ENCODE results near the gene ASH1L.

Gene ASH1L

DNA sequence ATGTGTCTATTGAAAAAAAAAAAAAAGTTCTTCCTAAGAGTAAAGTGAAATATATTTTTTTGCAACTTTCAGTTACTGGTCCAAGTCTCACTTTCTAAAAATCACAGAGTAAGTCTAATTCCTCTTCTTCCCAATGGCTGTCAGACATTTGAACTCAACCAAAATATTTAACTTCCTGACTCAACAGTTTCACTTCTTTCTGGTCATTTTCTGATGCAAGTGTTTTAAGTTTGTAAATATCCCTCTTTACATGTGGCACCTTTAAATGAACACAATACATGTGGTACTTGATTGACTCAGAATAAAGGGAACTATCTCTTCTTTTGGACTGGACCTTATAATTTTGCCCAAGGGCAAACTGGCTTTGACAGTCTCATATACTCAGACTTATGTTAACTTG is 76.7 kb downstream of the ASH1L start:
- DNase-seq (ENCODE audit: insufficient read length, low spot score) (no peak), FAIRE-seq (no peak)
- TF ChIP-seq POLR2A (IDR thresholded peaks at IDR 0.05; ENCODE audit: low read depth, low read length), result no peak

DNA sequence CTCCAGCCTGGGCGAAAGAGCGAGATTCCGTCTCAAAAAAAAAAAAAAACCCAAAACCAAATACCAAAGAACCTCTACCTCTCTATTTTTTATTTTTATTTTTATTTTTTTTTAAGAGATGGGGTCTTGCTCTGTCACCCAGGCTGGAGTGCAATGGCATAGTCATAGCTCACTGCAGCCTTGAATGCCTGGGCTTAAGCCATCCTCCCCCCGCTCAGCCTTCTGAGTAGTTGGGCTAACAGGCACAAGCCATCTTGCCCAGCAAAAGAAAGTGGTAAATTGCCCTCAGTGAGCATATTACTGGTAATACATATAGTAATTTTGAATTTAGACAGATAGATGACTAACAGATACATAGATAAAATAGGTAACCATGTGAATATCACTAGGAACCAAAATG is 77.4 kb downstream of the ASH1L start:
- FAIRE-seq (no peak), DNase-seq (ENCODE audit: insufficient read length, low spot score) (no peak)
- no peak for TF ChIP-seq POLR2A (IDR thresholded peaks at IDR 0.05; ENCODE audit: low read depth, low read length)

DNA sequence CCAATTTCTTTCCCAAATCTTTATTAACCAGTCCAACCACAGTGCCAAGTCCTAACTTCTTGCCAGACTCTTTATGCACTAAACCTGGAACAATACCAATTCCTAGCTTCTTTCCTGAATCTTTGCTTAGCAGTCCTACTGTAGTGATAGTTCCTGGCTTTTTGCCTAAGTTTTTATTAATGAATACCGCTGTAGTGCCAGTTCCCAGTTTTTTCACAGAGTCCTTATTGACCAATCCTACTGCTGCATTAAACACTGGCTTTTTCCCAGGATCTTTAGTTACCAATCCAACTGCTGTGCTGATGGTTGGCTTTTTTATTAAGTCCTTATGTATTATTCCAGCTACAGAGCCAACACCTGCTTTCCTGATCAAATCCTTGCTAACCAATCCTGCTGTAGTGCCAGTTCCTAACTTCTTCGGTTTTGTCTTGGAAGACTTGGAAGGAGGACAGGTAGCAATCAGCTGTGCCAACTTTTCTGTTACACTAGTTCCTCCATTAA is 80.8 kb downstream of the ASH1L start:
- no peak for TF ChIP-seq POLR2A (IDR thresholded peaks at IDR 0.05; ENCODE audit: low read depth, low read length)
- FAIRE-seq, result no peak
- no peak for DNase-seq (ENCODE audit: insufficient read length, low spot score)

DNA sequence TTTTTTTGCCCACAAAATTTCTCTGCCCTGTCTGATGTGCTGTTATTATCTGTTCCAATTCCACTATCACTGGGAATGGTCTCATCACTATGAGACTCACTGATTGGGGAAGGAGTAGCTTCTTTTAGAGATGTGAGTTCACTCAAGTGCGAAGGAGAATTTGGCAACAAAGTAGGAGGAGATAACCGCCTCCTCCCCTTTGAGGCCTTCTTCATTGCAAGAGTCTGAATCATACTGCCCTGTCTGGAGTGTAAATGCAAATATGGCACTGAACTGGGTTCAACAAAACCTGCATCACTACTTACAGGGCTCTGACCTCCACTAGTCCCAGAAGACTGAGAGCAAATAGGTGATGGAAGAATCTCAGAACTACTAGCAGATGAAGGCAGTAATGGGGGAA is 83.4 kb downstream of the ASH1L start:
- no peak for FAIRE-seq
- DNase-seq (ENCODE audit: insufficient read length, low spot score), result no peak
- no peak for TF ChIP-seq POLR2A (IDR thresholded peaks at IDR 0.05; ENCODE audit: low read depth, low read length)

DNA sequence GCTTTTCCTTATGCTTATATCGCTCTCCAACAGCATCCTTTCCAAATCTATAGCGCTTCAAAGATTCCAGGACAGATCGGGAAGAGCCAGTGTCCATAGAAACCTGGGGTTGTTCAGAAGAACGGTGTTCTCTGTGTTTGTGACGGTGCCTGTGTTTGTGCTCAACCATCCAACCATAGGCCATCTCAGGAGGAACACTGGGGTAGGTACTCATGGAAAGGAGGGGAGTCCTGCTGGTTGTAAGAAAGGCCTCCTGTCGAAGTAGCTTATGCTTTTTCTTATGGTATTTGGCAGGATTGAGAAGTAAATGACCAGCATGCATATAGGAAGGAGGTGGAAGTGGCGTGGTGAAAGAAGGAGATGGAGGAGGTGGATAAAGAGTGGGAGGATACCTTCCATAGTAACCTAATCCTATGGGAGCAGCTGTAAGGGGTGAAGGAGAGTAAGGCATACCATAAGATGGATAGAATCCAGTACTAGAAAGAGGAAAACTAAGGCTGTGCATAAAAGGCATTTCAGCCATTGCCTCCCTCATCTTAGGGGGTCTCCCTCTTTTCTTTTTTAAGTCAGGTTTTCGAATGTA is 84.2 kb downstream of the ASH1L start:
- FAIRE-seq (no peak), DNase-seq (ENCODE audit: insufficient read length, low spot score) (no peak)
- no peak for TF ChIP-seq POLR2A (IDR thresholded peaks at IDR 0.05; ENCODE audit: low read depth, low read length)

DNA sequence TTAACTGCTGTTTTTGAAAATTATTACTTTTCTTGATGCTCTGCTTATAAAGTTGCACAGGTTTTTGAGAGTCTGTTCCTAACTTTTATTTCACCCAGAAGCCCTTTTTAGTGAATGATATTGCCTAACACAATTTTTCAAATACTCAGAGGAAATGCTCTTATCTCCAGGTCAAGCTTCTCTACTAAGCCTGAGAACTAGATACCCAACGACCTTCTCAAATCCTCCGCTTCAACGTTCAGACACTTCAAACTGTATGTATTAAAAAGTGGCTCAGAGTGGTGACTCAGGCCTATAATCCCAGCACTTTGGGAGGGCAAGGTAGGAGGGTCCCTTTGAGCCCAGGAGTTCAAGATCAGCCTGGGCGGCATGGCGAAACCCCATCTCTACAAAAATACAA is 88.5 kb downstream of the ASH1L start:
- no peak for FAIRE-seq
- TF ChIP-seq POLR2A (IDR thresholded peaks at IDR 0.05; ENCODE audit: low read depth, low read length), result no peak

DNA sequence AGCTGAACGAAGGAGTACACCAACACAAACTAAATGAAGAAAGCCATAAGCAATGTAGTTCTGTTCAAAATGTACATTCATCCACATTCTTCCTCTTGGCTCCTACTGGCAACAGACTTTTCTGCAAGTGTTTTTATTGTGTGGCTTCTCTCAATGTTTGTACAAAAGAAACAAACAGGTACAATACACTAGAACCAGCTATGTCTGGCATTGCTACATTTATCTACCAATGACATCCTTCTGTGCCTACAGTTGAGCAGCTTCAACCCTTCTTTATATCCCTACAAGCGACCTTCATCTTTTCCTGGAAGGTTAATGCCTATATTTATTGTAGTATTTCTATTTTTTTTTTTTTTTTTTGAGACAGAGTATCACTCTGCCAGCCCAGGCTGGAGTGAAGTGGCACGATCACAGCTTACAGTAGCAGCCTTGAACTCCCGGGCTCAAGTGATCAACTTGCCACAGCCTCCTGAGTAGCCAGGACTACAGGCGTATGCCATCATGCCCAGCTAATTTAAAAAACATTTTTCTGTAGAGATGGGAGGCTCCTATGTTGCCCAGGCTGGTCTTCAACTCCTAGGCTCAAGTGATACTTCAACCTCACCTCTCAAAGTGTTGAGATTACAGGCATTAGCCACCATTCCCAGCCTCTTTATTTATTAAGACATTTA is 89.3 kb downstream of the ASH1L start:
- no peak for FAIRE-seq
- DNase-seq (ENCODE audit: insufficient read length, low spot score), result no peak
- no peak for TF ChIP-seq POLR2A (IDR thresholded peaks at IDR 0.05; ENCODE audit: low read depth, low read length)

More for the DNA sequence above, 88.5 kb downstream of the ASH1L start:
- no peak for DNase-seq (ENCODE audit: insufficient read length, low spot score)

DNA sequence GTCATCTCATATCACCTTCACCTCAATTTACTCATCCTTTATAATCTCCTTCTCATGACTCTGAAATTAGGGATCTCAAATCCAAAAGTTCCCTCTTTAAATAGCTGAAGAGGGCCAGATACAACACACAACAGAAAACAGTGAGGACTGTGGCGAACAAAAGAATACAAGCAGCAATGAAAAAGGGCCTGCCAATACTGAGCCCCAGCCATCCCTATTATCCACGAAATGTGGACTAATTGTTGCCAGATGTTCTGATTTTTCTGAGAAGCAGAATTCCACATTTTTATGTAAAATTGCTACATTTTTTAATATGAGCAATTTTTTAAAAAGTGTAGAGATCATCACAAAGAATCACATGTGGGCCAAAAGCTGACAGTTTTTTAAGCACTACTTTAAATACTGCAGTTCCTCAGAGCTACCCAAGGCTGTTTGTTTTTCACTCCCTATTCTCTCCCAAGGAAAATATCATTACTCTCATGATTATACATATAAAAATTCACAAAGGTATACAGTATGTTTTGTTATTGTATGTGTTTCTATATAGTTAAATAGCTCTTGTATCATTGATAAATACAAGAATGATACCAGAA is 90.0 kb downstream of the ASH1L start:
- TF ChIP-seq POLR2A (IDR thresholded peaks at IDR 0.05; ENCODE audit: low read depth, low read length), result no peak
- FAIRE-seq, result no peak
- DNase-seq (ENCODE audit: insufficient read length, low spot score), result no peak

DNA sequence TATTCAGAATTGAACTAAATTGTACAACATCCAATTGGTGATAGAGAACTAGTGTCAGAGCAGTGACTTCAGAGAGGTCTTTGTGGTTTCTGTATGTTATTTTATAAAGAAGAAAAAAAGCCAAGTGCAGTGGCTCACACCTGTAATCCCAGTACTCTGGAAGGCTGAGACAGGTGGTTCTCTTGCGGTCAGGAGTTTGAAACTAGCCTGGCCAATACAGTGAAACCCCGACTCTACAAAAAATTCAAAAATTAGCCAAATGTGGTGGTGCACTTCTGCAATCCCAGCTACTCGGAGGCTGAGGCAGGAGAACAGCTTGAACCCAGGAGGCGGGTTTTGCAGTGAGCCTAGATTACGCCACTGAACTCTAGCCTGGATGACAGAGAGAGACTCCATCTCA is 90.7 kb downstream of the ASH1L start:
- TF ChIP-seq POLR2A (IDR thresholded peaks at IDR 0.05; ENCODE audit: low read depth, low read length), result no peak
- no peak for DNase-seq (ENCODE audit: insufficient read length, low spot score)
- FAIRE-seq, result no peak

DNA sequence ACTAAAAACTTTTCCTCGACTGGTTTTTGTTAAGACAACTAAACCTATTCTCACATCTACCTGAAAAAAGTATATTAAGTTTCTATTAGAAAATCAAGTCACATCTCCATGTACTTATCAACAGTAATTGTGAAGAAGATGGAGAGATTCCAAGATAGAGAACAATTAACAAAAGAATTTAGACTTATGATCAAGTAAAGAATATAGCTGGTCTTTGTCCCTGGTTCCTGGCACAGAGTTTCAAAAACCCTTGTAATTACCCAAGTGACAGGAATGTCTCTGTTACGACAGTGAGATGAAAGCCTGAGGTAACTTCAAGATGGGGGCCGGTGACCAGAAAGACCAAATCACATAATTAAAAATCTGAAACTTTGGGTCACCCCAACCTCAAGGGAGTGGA is 91.6 kb downstream of the ASH1L start:
- no peak for DNase-seq (ENCODE audit: insufficient read length, low spot score)
- TF ChIP-seq POLR2A (IDR thresholded peaks at IDR 0.05; ENCODE audit: low read depth, low read length), result no peak
- FAIRE-seq, result no peak

DNA sequence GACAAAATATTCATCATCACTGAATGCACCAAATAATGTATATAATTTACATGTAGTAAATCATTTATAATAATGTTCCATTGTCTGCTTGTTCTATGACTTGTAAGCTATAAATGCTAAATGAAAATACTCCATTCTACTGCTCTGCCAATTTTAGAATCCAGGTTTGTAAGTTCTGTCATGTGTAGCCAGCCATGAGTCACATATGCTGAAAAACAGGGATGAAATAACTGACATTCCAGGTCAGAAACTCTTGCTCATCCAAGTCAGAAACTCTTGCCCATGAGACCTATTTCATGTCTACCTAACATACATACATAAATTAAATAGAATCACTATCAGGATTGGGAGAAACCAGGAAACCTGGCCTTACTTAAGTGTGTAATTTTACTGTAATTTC is 95.6 kb downstream of the ASH1L start:
- TF ChIP-seq POLR2A (IDR thresholded peaks at IDR 0.05; ENCODE audit: low read depth, low read length), result no peak
- FAIRE-seq, result peak; percentile 70

DNA sequence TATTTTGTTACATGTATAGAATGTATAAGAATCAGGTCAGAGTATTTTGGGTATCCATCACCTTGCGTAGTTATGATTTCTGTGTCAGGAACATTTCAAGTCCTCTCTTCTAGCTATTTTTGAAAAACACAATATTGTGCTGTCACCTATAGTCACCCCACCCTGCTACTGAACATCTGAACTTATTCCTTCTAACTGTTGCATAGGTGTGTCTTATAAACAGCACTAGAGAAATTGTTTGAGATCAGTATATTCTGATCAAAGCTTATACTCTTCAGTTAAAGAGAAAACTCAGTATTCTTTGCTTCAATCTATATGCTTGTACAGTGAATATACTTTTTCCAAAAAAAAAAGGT is 96.0 kb downstream of the ASH1L start:
- TF ChIP-seq POLR2A (IDR thresholded peaks at IDR 0.05; ENCODE audit: low read depth, low read length), result no peak
- FAIRE-seq, result no peak
- no peak for DNase-seq (ENCODE audit: insufficient read length, low spot score)

More for the DNA sequence above, 95.6 kb downstream of the ASH1L start:
- peak; percentile 23 for DNase-seq (ENCODE audit: insufficient read length, low spot score)

DNA sequence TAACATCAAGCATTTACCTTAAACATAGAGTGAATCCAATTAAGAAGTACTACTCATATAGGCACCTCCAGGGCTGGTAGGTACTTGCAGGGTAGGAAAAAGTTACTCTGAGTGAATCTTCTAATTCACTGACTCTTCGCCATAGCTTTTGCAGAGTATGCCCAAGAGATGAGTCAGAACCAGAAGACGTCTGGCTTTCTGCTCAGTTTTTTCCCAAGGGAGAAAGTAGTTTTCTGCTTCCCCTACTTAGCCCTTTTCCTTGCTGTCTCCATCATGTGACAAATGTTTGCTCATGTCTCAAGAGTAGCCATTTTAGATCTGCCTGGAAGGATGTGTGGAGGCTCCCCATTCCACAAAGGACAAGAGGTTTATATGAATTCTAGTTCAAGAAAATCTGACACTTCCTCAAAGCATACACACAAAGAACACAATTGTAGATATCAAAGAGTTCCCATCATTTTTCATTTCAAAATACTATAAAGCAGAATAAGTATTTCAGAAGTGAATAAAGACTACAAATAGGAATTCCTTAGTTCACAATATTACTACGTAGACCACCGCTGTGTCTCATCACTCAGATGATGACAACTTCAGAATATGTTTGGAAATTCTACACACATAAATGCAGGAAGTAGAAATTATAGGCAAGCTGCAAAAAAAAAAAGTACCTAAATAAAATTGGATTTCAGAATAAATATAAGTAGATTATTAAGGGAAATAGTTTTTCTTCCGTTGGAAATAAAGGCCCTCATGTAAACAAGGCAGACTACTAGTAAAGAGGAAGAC is 98.5 kb downstream of the ASH1L start:
- TF ChIP-seq POLR2A (IDR thresholded peaks at IDR 0.05; ENCODE audit: low read depth, low read length), result no peak
- FAIRE-seq (peak; percentile 90), DNase-seq (ENCODE audit: insufficient read length, low spot score) (no peak)

DNA sequence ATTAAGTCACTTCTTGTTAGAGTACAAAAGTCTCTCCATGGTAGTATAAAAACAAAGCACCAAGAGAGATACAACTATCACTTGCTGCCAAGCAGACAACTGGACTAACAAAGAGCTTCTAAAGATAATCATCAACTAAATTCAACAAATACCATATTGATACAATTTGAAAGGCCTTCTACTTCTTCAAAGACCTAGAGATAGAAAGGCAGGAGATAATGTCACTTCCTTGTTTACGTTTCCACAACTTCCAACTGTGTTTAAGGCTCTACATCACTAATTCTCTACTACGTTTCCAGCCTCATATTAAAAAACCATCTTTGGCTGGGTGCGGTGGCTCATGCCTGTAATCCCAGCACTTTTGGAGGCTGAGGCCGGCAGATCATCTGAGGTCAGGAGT is 104.5 kb downstream of the ASH1L start:
- FAIRE-seq (no peak), DNase-seq (ENCODE audit: insufficient read length, low spot score) (no peak)
- no peak for TF ChIP-seq POLR2A (IDR thresholded peaks at IDR 0.05; ENCODE audit: low read depth, low read length)
